HepG2 (cell line): ENCODE measurements around the gene CEL.

Experiments used
- CTCF ChIP-seq: sonication (generic); formaldehyde crosslinking; IDR thresholded peaks from 2 replicates; pipeline ENCODE4 v1.5.0; 2020; ENCODE audit warnings: mild to moderate bottlenecking, missing genetic modification reagents, moderate library complexity
- TCF7L2 ChIP-seq: IDR thresholded peaks from 2 replicates; pipeline ENCODE4 v1.6.1; 2011; ENCODE audit warnings: mild to moderate bottlenecking, low read depth, low read length, moderate library complexity
- ZNF549 ChIP-seq: sonication (generic); formaldehyde crosslinking; IDR thresholded peaks from 2 replicates; pipeline ENCODE4 v1.5.0; 2020; ENCODE audit warnings: missing genetic modification reagents
- ZNF788 ChIP-seq: sonication (generic); formaldehyde crosslinking; IDR thresholded peaks from 2 replicates; pipeline ENCODE4 v1.5.0; 2020; ENCODE audit warnings: mild to moderate bottlenecking, missing genetic modification reagents, borderline replicate concordance
- ZNF792 ChIP-seq: IDR thresholded peaks from 2 replicates; pipeline ENCODE4 v1.6.1; 2016

GRCh38 chr9:133028221-133028620 is 33.6 kb upstream of the CEL start:
- TF ChIP-seq ZNF792 (CRISPR knock-in tag), result no peak
- no peak for TF ChIP-seq CTCF (CRISPR knock-in tag)
- no peak for TF ChIP-seq ZNF549 (CRISPR knock-in tag)
- no peak for TF ChIP-seq TCF7L2
- no peak for TF ChIP-seq ZNF788 (CRISPR knock-in tag)
